Measurements from ENCODE around the gene SYT9.

The SYT9 gene

GRCh38 chr11:7381937-7382336 lies 130.2 kb downstream of the SYT9 start:
- no peak for DNase-seq (ENCODE audit: extremely low read depth, low read depth)
- no peak for TF ChIP-seq CTCF (IDR thresholded peaks at IDR 0.05; ENCODE audit: low read depth, low read length, missing control alignments)
- no peak overlapping the region for H3K4me3 ChIP-seq (replicated peaks; ENCODE audit: low read depth, low read length)

GRCh38 chr11:7383406-7383805 lies 131.7 kb downstream of the SYT9 start:
- TF ChIP-seq CTCF (IDR thresholded peaks at IDR 0.05; ENCODE audit: low read depth, low read length, missing control alignments): no peak
- DNase-seq (ENCODE audit: extremely low read depth, low read depth): no peak
- no peak overlapping the region for H3K4me3 ChIP-seq (replicated peaks; ENCODE audit: low read depth, low read length)

- DNase-seq (ENCODE audit: extremely low read depth, low read depth): no peak
- TF ChIP-seq CTCF (IDR thresholded peaks at IDR 0.05; ENCODE audit: low read depth, low read length, missing control alignments): no peak
- no peak overlapping the region for H3K4me3 ChIP-seq (replicated peaks; ENCODE audit: low read depth, low read length)
Observed at GRCh38 chr11:7384691-7385090, 133.0 kb downstream of the SYT9 start.

GRCh38 chr11:7385532-7385931 lies 133.8 kb downstream of the SYT9 start:
- DNase-seq (ENCODE audit: extremely low read depth, low read depth): no peak
- no peak for TF ChIP-seq CTCF (IDR thresholded peaks at IDR 0.05; ENCODE audit: low read depth, low read length, missing control alignments)
- H3K4me3 ChIP-seq (replicated peaks; ENCODE audit: low read depth, low read length): no peak overlapping the region

- no peak for TF ChIP-seq CTCF (IDR thresholded peaks at IDR 0.05; ENCODE audit: low read depth, low read length, missing control alignments)
- no peak overlapping the region for H3K4me3 ChIP-seq (replicated peaks; ENCODE audit: low read depth, low read length)
- no peak for DNase-seq (ENCODE audit: extremely low read depth, low read depth)
Observed at GRCh38 chr11:7413961-7414915, 162.5 kb downstream of the SYT9 start.

- no peak for TF ChIP-seq CTCF (IDR thresholded peaks at IDR 0.05; ENCODE audit: low read depth, low read length, missing control alignments)
- no peak overlapping the region for H3K4me3 ChIP-seq (replicated peaks; ENCODE audit: low read depth, low read length)
- no peak for DNase-seq (ENCODE audit: extremely low read depth, low read depth)
Observed at GRCh38 chr11:7414973-7415817, 163.5 kb downstream of the SYT9 start.
